HG03064 (cell line): Measurements from ENCODE around the gene ATG5.
"Not testable (repeated sequence)": the region's sequence is repeated elsewhere in the genome, so short reads cannot be mapped to it uniquely, and the experiment has no call there.

Experiments
- ATAC-seq: cut with Tn5 transposase; IDR thresholded peaks from one replicate; pipeline ENCODE4 v1.9.1; 2021; ENCODE audit warnings: low read depth; ENCODE audit not compliant: unreplicated experiment

ATG5 gene

GRCh38 chr6:106259748-106260147 is 65.8 kb downstream of the ATG5 start:
- ATAC-seq = not testable (repeated sequence)

- ATAC-seq = no peak
Measured at GRCh38 chr6:106258726-106259125, 66.8 kb downstream of the ATG5 start.

GRCh38 chr6:106257195-106257594 is 68.4 kb downstream of the ATG5 start:
- no peak for ATAC-seq

- ATAC-seq = no peak
Measured at GRCh38 chr6:106256201-106256968, 69.2 kb downstream of the ATG5 start.

GRCh38 chr6:106255306-106255705 is 70.3 kb downstream of the ATG5 start:
- ATAC-seq = no peak

- no peak for ATAC-seq
Measured at GRCh38 chr6:106254636-106255035, 70.9 kb downstream of the ATG5 start.

GRCh38 chr6:106253731-106254130 is 71.8 kb downstream of the ATG5 start:
- no peak for ATAC-seq

- ATAC-seq = no peak
Measured at GRCh38 chr6:106253172-106253571, 72.4 kb downstream of the ATG5 start.

- ATAC-seq = no peak
Measured at GRCh38 chr6:106252687-106253086, 72.9 kb downstream of the ATG5 start.

GRCh38 chr6:106251531-106252255 is 73.9 kb downstream of the ATG5 start:
- ATAC-seq = not testable (repeated sequence)

GRCh38 chr6:106250953-106251352 is 74.6 kb downstream of the ATG5 start:
- no peak for ATAC-seq

GRCh38 chr6:106249658-106250057 is 75.9 kb downstream of the ATG5 start:
- ATAC-seq = no peak

GRCh38 chr6:106247733-106248132 is 77.8 kb downstream of the ATG5 start:
- no peak for ATAC-seq

GRCh38 chr6:106247293-106247692 is 78.3 kb downstream of the ATG5 start:
- ATAC-seq = no peak

GRCh38 chr6:106244931-106245330 is 80.6 kb downstream of the ATG5 start:
- peak; percentile 70 for ATAC-seq

GRCh38 chr6:106244521-106244920 is 81.0 kb downstream of the ATG5 start:
- ATAC-seq = no peak

- ATAC-seq = no peak
Measured at GRCh38 chr6:106243261-106243660, 82.3 kb downstream of the ATG5 start.

GRCh38 chr6:106241498-106241897 is 84.1 kb downstream of the ATG5 start:
- no peak for ATAC-seq

- ATAC-seq = no peak
Measured at GRCh38 chr6:106237286-106237685, 88.3 kb downstream of the ATG5 start.

- not testable (repeated sequence) for ATAC-seq
Measured at GRCh38 chr6:106229876-106230445, 95.6 kb downstream of the ATG5 start.

GRCh38 chr6:106227612-106228507 is 97.7 kb downstream of the ATG5 start:
- ATAC-seq = no peak
